HG02885 (cell line): Measurements from ENCODE around the gene CNN3.
A peak's percentile ranks its signal among the peaks of the same experiment; 100 is the strongest.

Experiments used
- ATAC-seq: cut with Tn5 transposase; IDR thresholded peaks from one replicate; pipeline ENCODE4 v1.9.1; 2021; ENCODE audit warnings: mild to moderate bottlenecking; ENCODE audit not compliant: unreplicated experiment, poor library complexity

CNN3 gene

DNA sequence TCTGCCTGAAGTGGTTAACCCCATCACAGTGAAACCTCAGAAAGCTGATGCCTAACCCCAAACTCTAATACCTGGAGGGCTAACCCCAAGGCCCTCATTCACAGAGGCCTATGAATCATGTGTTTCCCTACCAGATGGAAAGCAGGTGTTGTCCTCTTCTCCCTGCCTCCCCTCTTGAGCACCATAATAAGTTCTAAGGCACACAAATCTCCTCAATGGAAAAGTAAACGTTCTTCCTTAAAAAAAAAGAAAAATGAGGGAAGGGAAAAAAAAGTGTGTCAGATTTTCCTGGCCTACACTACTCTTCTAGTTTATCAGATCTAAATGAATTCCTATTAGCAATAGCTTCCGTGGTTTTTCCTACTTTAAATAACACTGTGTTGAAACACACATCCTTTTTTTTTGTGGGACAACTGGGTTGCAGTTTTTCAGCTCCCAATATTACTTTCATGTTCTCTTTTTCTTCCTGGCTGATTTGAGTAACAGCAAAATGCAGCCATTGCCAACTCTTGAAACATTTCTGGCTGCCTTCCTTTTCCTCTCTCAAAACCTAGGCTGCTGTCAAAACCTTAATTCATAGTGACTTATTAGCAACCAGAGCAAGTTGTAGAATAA is 63.5 kb downstream of the CNN3 start:
- no peak for ATAC-seq

GRCh38 chr1:94862718-94863117 is 64.2 kb downstream of the CNN3 start:
- ATAC-seq, result no peak

DNA sequence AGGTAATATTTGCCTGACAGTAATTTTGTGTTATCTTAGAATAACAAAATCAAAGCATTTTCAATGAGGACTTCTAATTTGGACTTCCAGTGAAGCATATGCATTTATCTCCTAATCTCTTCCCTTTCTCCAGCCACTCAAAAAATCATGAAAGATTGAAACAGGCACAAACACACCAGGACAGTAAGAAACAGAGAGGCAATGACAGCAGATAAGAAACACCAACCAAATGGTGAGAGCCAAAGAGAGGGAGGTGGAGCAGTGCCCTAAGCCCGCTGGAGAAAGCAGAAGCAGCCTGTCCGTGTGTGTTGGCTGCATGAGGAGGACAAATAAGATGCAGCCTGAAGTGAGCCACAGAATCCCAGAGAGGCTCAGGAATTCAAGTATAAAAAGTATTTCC is 67.7 kb downstream of the CNN3 start:
- ATAC-seq, result no peak

- no peak for ATAC-seq
Observed at GRCh38 chr1:94858276-94858675, 68.6 kb downstream of the CNN3 start.

DNA sequence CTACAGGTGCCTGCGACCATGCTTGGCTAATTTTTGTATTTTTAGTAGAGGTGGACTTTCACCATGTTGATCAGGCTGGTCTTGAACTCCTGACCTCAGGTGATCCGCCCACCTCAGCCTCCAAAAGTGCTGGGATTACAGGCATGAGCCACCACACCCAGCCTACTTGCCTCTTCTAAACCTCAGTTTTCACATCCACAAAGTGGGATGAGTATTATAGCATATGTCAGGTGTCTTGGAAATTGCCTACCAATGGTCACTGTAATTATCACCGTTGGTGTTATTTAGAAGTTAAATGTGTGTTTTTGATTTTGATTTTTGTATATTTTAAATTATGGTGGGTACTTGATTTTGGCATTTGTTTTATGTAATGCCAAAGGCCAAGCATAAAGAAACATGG is 70.0 kb downstream of the CNN3 start:
- no peak for ATAC-seq

GRCh38 chr1:94856004-94856403 is 70.9 kb downstream of the CNN3 start:
- ATAC-seq, result no peak

DNA sequence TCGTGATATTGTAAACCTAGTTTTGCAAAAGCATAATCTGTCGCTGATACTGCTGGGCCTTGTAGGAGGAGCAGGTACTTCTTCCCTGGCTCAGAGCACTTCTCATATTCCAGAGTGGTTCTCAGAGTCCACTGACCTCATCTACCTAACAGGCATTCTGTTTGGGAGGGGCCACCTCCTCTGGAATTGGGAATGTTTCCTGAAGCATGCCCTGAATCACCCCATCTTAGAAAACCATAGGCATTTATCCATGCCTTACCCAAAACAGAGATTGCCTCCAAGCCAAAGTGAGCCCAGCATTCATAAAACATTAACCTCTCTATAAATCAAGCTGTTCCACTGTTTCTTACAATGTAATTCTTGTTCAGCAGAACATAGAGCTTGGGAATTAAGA is 71.6 kb downstream of the CNN3 start:
- no peak for ATAC-seq

- ATAC-seq, result peak; percentile 99
Observed at GRCh38 chr1:94854458-94855306, 72.2 kb downstream of the CNN3 start.

DNA sequence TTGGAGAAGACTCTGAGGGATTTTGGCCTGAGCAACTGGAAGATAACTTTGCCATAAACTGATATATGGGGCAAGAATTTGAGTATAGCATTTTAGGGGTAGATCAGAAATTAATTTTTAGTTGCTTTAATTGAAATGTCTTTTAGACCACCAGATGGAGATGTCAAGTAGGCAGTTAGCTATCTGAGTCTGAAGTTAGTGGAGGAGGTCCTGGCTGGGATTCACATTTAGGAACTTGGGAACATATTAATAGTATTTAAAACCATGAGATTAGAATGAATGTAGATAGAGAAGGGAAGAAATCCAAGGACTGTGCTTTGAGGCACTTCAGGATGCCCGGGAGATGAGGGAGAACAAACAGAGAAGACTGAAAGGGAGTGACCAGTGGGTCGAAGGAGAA is 74.1 kb downstream of the CNN3 start:
- no peak for ATAC-seq

- ATAC-seq, result no peak
Observed at GRCh38 chr1:94851571-94851970, 75.3 kb downstream of the CNN3 start.
